Omental fat pad (tissue), 4 donors: ENCODE measurements around the gene LMLN. TPM values are rescaled to one million over a fixed set of nuclear protein-coding genes. Genes with fewer than 3 reads are reported as not detected.

Experiments
- ATAC-seq: fragments of 150-250 bp; one replicate; pipeline ENCODE4 v1.9.1; 2016; ENCODE audit warnings: mild to moderate bottlenecking, moderate library complexity; ENCODE audit not compliant: low FRiP score
- DNase-seq: peaks from one replicate; pipeline ENCODE4 v3.0.0-alpha.2; 2019; ENCODE audit warnings: low spot score
- CTCF ChIP-seq, 3 donors: fragments of 450-650 bp; IDR thresholded peaks; one replicate each; pipeline ENCODE4 v1.5.1; 2016 to 2017; ENCODE audit warnings: antibody characterized with exemption in 3 of 3, mild to moderate bottlenecking in 3 of 3, moderate library complexity in 2 of 3
- small RNA-seq: library from RNA; depleted of rRNA; stranded (forward); fragments of <200 nt; gene quantifications from one replicate; pipeline ENCODE3, GENCODE V24; 2016
- total RNA-seq, 4 donors: library from RNA; depleted of rRNA; stranded (reverse); fragments of >200 nt; gene quantifications; one replicate each; pipeline ENCODE4 v1.1.0, GENCODE V29; 2016

The LMLN gene
- total RNA-seq, 4 donors from 2014 or later = 2.5 to 5.5 (median 3.5) TPM

GRCh38 chr3:198088421-198088955 lies 128.5 kb downstream of the LMLN start:
- TF ChIP-seq CTCF (IDR thresholded peaks at IDR 0.05) = no peak
- no peak for DNase-seq
- ATAC-seq = no peak

GRCh38 chr3:198090795-198091332 lies 130.8 kb downstream of the LMLN start:
- ATAC-seq (no peak), DNase-seq (no peak)
- TF ChIP-seq CTCF (IDR thresholded peaks at IDR 0.05) = no peak

GRCh38 chr3:198092276-198092675 lies 132.3 kb downstream of the LMLN start:
- TF ChIP-seq CTCF (IDR thresholded peaks at IDR 0.05) = no peak
- ATAC-seq = no peak

GRCh38 chr3:198093112-198093679 lies 133.2 kb downstream of the LMLN start:
- no peak for DNase-seq
- no peak for ATAC-seq
- no peak for TF ChIP-seq CTCF (IDR thresholded peaks at IDR 0.05)

More at GRCh38 chr3:198092276-198092675, 132.3 kb downstream of the LMLN start:
- no peak for DNase-seq

Small RNA genes within 50 kb of the gene (small RNA-seq; reads per million reads assigned to genes)
- gene RNU6-621P = not detected
- gene RNU6-821P = not detected

Other genes starting within 250 kb of the LMLN start
- gene RUBCN, start 223.3 kb upstream of the LMLN start, total RNA-seq = 10 to 100 TPM; 23.6 to 69.5 (median 39.4) TPM
- gene FYTTD1, start 210.3 kb upstream of the LMLN start, total RNA-seq = 10 to 100 TPM; 44.3 to 62.1 (median 50.8) TPM
- gene LRCH3, start 169.0 kb upstream of the LMLN start, total RNA-seq = 10 to 100 TPM; 34.8 to 70.9 (median 38.0) TPM
- 100 to 1,000 TPM; 520 to 671 (median 601) TPM for gene RPL35A, start 10.0 kb upstream of the LMLN start, total RNA-seq